GM21825 (cell line): ENCODE measurements around the gene DCTN1.

ENCODE experiments used
- ATAC-seq: cut with Tn5 transposase; IDR thresholded peaks from one replicate; pipeline ENCODE4 v1.9.1; 2021; ENCODE audit warnings: mild to moderate bottlenecking, moderate library complexity; ENCODE audit not compliant: unreplicated experiment

DCTN1 gene

GRCh38 chr2:74414441-74414840 is 34.3 kb upstream of the DCTN1 start:
- ATAC-seq: no peak

- ATAC-seq: no peak
Observed at GRCh38 chr2:74413001-74413698, 33.0 kb upstream of the DCTN1 start.

- ATAC-seq: no peak
Observed at GRCh38 chr2:74407682-74408081, 27.6 kb upstream of the DCTN1 start.

DNA sequence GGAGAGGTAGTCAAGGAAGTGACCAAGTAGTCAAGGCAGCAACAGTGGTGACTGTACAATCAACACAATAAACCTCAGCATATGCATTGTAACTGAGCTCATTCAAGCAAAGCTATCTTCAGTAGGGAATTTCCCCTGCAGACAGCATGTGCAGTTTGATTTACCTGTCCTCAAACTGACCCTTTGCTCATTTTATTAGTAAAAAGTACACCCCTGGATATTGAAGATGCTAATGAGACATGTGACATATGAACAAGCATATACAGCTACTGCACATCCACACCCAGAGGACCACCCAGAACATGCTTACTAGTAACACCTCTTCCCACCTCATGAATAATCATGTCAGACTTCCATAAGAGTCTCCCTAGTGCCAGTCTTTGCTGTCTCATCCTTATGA is 25.9 kb upstream of the DCTN1 start:
- no peak for ATAC-seq

DNA sequence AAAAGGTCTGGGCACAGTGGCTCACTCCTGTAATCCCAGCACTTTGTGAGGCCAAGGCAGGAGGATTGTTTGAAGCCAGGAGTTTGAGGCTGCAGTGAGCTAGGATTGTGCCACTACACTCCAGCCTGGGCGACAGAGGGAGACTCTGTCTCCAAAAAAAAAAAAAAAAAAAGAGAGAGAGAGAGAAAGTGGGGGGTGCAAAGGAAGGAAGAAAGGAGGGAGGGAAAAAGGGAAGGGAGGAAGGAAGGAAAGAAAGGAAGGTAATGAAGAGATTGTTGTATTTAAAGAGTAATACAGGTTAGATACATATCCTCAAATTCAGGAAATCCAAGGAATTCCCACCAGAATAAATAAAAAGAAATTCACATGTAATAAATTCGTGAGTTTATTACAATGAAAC is 21.8 kb upstream of the DCTN1 start:
- no peak for ATAC-seq

DNA sequence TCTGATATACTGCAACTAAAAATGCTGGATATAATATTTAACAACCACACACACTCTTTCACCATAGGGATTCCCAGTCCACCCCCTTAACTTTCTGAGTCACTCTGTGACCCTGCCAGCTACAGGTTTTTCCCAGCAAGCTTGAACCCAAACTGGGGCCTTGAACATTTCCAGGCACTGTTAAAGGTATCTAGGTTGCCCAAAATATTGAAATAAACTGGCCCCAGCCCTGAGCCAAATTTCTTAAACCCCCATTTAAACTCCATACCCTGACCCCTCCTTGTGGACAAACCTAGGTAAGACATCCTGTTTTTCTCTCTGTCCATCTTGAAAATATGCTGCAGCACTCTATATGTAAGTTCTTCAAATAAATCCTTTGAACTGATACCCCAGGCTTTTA is 19.7 kb upstream of the DCTN1 start:
- ATAC-seq: no peak

DNA sequence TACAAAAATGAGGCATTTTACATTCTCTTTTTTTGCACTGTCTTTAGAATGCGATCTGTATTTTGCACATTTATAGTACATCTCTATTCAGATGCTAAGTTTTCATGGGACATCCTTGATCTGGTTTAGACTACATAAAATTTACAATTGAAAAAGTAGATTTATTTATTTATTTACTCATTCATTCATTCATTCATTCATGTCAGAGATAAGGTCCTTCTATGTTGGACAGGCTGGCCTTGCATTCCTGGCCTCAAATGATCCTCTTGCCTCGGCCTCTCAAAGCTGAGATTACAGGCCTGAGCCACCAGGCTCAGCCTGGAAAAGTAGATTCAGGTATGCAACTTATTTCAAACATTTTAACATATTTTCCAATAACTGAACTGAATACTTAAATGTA is 16.0 kb upstream of the DCTN1 start:
- no peak for ATAC-seq

DNA sequence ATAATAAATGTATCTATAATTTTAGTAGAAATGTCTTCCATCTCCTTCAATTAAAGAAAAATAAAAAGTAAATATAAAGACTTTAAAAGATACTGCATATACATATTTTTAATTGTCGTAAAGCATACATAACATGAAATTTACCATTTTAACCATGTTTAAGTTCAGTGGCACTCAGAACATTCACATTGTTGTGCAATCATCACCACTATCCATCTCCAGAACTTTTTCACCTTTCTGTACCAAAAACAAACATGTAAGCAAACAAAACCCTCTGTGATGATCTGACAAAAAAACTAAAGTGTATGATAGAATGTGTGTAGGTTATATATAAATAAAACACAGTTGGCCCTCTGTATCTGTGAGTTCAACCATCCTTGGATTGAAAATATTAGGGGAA is 13.4 kb upstream of the DCTN1 start:
- no peak for ATAC-seq

GRCh38 chr2:74392449-74392743 is 12.3 kb upstream of the DCTN1 start:
- no peak for ATAC-seq

- peak; percentile 67 for ATAC-seq
Observed at GRCh38 chr2:74391580-74392448, 11.7 kb upstream of the DCTN1 start.

DNA sequence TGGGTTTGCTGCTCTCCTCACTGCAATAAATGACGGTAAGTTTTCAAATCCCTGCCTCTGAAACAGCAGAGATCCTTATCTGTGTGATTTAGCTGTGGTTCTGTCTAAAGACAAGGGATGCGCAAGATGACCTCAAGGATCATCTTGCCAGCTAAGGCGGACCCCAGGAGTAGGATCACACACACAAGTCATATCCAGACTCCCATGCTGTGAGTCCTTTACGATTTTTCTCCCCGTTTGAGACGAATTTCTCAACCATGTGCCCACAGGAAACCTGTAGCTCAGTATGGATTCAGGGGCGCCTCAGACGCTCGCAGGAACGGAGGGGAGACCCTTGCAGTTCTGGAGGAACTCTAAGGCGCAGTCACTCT is 11.1 kb upstream of the DCTN1 start:
- ATAC-seq: peak; percentile 23

DNA sequence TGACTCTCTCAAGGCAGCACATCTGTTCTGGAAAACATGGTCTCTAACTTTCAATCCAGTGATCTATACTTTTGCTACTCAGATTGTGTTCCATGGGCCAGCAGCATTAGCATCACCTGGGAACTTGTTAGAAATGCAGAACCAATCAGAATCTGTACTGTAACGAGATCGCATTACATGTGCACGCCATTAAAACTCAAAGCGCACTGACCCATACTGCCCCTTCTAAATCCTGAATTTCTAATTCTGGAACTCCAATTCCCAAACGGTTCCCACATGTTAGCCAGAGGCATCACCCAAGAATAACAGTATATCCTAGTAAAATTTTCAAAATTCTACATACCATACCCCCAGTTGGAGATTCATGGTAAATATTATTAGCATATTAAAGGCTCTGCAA is 10.5 kb upstream of the DCTN1 start:
- ATAC-seq: no peak

GRCh38 chr2:74387346-74387745 is 7.2 kb upstream of the DCTN1 start:
- ATAC-seq: no peak

GRCh38 chr2:74385396-74385795 is 5.3 kb upstream of the DCTN1 start:
- no peak for ATAC-seq

GRCh38 chr2:74384051-74384450 is 3.9 kb upstream of the DCTN1 start:
- ATAC-seq: no peak

GRCh38 chr2:74383254-74383653 is 3.1 kb upstream of the DCTN1 start:
- ATAC-seq: no peak

- no peak for ATAC-seq
Observed at GRCh38 chr2:74381751-74382150, 1.6 kb upstream of the DCTN1 start.

GRCh38 chr2:74378007-74378406 is 2.1 kb downstream of the DCTN1 start:
- ATAC-seq: no peak

DNA sequence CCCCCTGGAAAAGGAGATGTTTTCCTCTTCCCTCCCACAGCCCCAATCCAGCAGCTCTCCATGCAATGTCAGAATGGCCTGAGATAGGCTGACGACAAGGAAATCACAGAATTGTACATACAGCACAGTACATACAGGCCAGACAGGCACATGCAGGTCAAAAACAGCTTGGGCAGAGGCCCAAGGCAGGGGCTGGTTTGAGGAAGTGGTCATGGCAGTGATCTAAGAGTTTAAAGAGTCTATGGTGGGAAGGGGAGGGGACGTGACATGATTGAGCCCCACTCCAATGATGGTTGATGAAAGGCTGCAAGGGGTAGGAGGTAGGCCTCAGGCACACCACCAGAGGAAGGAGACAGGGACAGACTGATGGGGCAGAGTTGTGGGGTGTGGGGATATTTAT is 4.3 kb downstream of the DCTN1 start:
- no peak for ATAC-seq

- no peak for ATAC-seq
Observed at GRCh38 chr2:74374509-74375205, 5.5 kb downstream of the DCTN1 start.

DNA sequence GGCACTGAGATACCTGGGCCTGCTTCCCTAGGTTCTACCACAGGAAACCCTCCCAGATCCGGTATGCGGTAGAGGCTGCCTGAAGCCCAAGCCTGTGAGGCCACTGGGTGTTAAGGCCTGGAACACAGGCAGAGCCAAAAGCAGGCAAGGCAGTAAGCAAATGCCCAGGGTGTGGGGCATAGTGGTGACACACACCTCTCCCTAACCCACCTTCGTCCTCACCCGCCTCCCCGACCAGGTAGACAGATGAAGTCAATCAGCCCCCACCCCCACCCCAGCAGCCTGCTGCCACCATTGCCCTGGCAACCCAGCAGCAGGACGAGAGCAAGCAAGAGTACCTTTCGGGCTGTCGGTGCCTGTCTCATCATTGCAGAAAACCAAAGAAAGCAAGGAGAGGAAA is 6.1 kb downstream of the DCTN1 start:
- ATAC-seq: no peak

- ATAC-seq: no peak
Observed at GRCh38 chr2:74373221-74373676, 6.9 kb downstream of the DCTN1 start.
